ENCODE results near the gene OMP.

Gene OMP

GRCh38 chr11:77124488-77124887 lies 21.8 kb downstream of the OMP start:
- no peak for DNase-seq

- DNase-seq, result no peak
Observed at GRCh38 chr11:77125191-77125590, 22.6 kb downstream of the OMP start.

GRCh38 chr11:77125695-77126094 lies 23.1 kb downstream of the OMP start:
- DNase-seq, result no peak

GRCh38 chr11:77126156-77126775 lies 23.6 kb downstream of the OMP start:
- no peak for DNase-seq

GRCh38 chr11:77126861-77127234 lies 24.2 kb downstream of the OMP start:
- no peak for DNase-seq

GRCh38 chr11:77127235-77127911 lies 24.7 kb downstream of the OMP start:
- peak; percentile 82 for DNase-seq

- DNase-seq, result no peak
Observed at GRCh38 chr11:77127920-77128691, 25.5 kb downstream of the OMP start, which contains the start of gene MYO7A. Gene MYO7A, plus strand, starts transcription at chr11:77128246. Its CDS starts 2,389 bp downstream, at chr11:77130635.

GRCh38 chr11:77129069-77129841 lies 26.6 kb downstream of the OMP start:
- DNase-seq, result no peak

- no peak for DNase-seq
Observed at GRCh38 chr11:77129842-77130756, 27.5 kb downstream of the OMP start.

GRCh38 chr11:77130763-77131513 lies 28.3 kb downstream of the OMP start:
- DNase-seq, result no peak

- no peak for DNase-seq
Observed at GRCh38 chr11:77131560-77131959, 28.9 kb downstream of the OMP start.

GRCh38 chr11:77135069-77135468 lies 32.4 kb downstream of the OMP start:
- no peak for DNase-seq

GRCh38 chr11:77136074-77136473 lies 33.4 kb downstream of the OMP start:
- DNase-seq, result no peak

GRCh38 chr11:77136784-77137420 lies 34.3 kb downstream of the OMP start:
- no peak for DNase-seq

- no peak for DNase-seq
Observed at GRCh38 chr11:77137421-77137820, 34.8 kb downstream of the OMP start.

- DNase-seq, result no peak
Observed at GRCh38 chr11:77138106-77138649, 35.5 kb downstream of the OMP start.

- no peak for DNase-seq
Observed at GRCh38 chr11:77139201-77139600, 36.6 kb downstream of the OMP start.

GRCh38 chr11:77140231-77140851 lies 37.7 kb downstream of the OMP start:
- no peak for DNase-seq

- no peak for DNase-seq
Observed at GRCh38 chr11:77141034-77141433, 38.4 kb downstream of the OMP start.

- no peak for DNase-seq
Observed at GRCh38 chr11:77141475-77141874, 38.8 kb downstream of the OMP start.

Data from right forelimb (tissue), 1 donor.